Panc1 (cell line): ENCODE results near the gene FLYWCH1. TPM values are rescaled to one million over a fixed set of nuclear protein-coding genes. Genes with fewer than 3 reads are reported as not detected.

Source experiments
- ATAC-seq: fragments of 200-7000 bp; cut with Tn5 transposase; 2 replicates; pipeline ENCODE4 v1.9.1; 2020; ENCODE audit warnings: mild to moderate bottlenecking, moderate library complexity
- BruUV-seq: library from RNA; stranded (reverse); fragments of 400-500 nt; replicated peaks from 2 replicates; lab custom pipeline; 2021; lab: Mats Ljungman, UMichigan
- CTCF ChIA-PET: fragments of 300-600 bp; sonication (Branson Sonifier 250); formaldehyde crosslinking; loops from one replicate; lab custom pipeline; 2022; ENCODE audit warnings: antibody characterized with exemption; lab: Charles Lee
- POLR2A ChIA-PET: fragments of 300-600 bp; sonication (Branson Sonifier 250); formaldehyde crosslinking; loops from one replicate; lab custom pipeline; 2022; ENCODE audit warnings: antibody characterized with exemption; lab: Charles Lee
- DNase-seq: peaks from one replicate; pipeline ENCODE4 v3.0.0-alpha.2; 2010; ENCODE audit warnings: low read depth, low spot score
- H3K27ac ChIP-seq: 2 replicates; pipeline ENCODE4 v1.5.1; 2011; ENCODE audit warnings: mild to moderate bottlenecking, low read length, inconsistent platforms
- H3K27me3 ChIP-seq: fragments of 200-500 bp; sonication (Bioruptor generic); 2 replicates; pipeline ENCODE4 v1.6.0; 2014; ENCODE audit warnings: low read length, inconsistent platforms; ENCODE audit not compliant: control insufficient read depth, insufficient read depth
- H3K36me3 ChIP-seq: fragments of 200-500 bp; sonication (Bioruptor generic); 2 replicates; pipeline ENCODE4 v1.5.1; 2014; ENCODE audit warnings: inconsistent platforms, mild to moderate bottlenecking, low read length, moderate library complexity; ENCODE audit not compliant: control insufficient read depth, insufficient read depth
- H3K4me1 ChIP-seq: 2 replicates; pipeline ENCODE4 v1.5.1; 2011; ENCODE audit warnings: inconsistent platforms, mild to moderate bottlenecking, low read length, moderate library complexity; ENCODE audit not compliant: control insufficient read depth, insufficient read depth
- H3K4me3 ChIP-seq, 2 experiments: 2 replicates each; pipeline ENCODE4 v1.5.1; 2011 to 2012; ENCODE audit warnings: low read depth in 2 of 2, low read length in 2 of 2, mild to moderate bottlenecking in 2 of 2, inconsistent platforms in 1 of 2, moderate library complexity in 1 of 2
- H3K9me3 ChIP-seq: fragments of 200-500 bp; sonication (Bioruptor generic); 2 replicates; pipeline ENCODE4 v1.5.1; 2014; ENCODE audit warnings: low read depth, mild to moderate bottlenecking, inconsistent platforms, low read length, moderate library complexity; ENCODE audit not compliant: control insufficient read depth, insufficient read depth
- POLR2AphosphoS5 ChIP-seq: IDR thresholded peaks from 2 replicates; pipeline ENCODE4 v1.6.1; 2012; ENCODE audit warnings: mild to moderate bottlenecking, low read depth, low read length, moderate library complexity
- SIN3A ChIP-seq: IDR thresholded peaks from 2 replicates; pipeline ENCODE4 v1.6.1; 2012; ENCODE audit warnings: low read depth, mild to moderate bottlenecking, low read length, moderate library complexity, borderline replicate concordance; ENCODE audit not compliant: insufficient read depth
- TCF7L2 ChIP-seq: IDR thresholded peaks from 2 replicates; pipeline ENCODE4 v1.6.1; 2011; ENCODE audit warnings: mild to moderate bottlenecking, low read depth, low read length, inconsistent platforms
- in situ Hi-C: cut with HindIII; loops from 2 replicates; pipeline ENCODE4 v1.10.0; 2016; ENCODE audit warnings: low sequenced_read_pairs, low pct_unique_long_range_greater_than_20kb
- intact Hi-C: fragments of 100-400 bp; cut with micrococcal nuclease; formaldehyde crosslinking; loops from one replicate; pipeline ENCODE4 v1.10.0; 2022; ENCODE audit not compliant: unreplicated experiment
- total RNA-seq: library from RNA; stranded (reverse); gene quantifications from one replicate; pipeline ENCODE4 v1.2.1, GENCODE V29; 2021; ENCODE audit not compliant: unreplicated experiment
- TF ChIP-seq, protein P1 (sequence below): fragments of 450-650 bp; IDR thresholded peaks from 2 replicates; pipeline ENCODE4 v1.5.1; 2017; ENCODE audit warnings: mild to moderate bottlenecking
- TF ChIP-seq, protein P2 (sequence below), 2 experiments: IDR thresholded peaks; 2 replicates each; pipeline ENCODE4 v1.6.1; 2011 to 2012; ENCODE audit warnings: low read depth in 2 of 2, control low read depth in 1 of 2, low read length in 1 of 2, mild to moderate bottlenecking in 1 of 2, moderate library complexity in 1 of 2; ENCODE audit not compliant: insufficient read depth in 1 of 2

Gene FLYWCH1
- total RNA-seq, 1 experiment from 2014 or later: 67.9 TPM

DNA sequence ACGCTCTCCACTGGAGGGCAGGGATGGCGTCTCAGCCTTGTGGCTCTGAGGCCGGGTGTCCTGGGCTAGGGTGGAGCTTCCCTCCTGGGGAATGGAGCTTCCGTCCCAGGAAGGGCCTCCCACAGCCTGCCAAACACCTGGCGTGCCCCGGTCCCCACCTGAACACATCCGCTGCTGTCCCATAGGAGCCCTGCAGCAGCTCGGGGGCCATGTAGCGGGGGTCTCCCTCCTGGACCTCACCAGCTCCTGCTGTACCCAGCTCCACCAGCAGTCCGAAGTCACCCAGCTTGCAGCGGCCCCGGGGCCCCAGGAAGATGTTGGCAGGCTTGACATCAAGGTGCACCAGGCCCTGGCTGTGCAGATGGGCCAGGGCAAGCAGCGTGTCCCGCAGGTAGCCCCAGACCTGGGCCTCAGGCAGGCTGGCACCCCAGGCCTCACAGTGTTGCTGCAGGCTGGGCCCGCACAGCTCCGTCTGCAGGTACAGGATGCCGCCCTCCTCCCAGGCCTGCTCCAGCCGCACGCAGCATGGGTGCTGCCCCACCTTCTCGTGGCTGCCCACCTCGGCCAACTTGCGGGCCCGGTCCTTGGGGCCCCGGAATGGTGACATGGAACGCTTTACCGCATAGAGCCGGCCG lies 63.5 kb downstream of the FLYWCH1 start:
- TF ChIP-seq TCF7L2 (no peak), SIN3A (no peak), POLR2AphosphoS5 (no peak)
- TF ChIP-seq, protein P1, sequence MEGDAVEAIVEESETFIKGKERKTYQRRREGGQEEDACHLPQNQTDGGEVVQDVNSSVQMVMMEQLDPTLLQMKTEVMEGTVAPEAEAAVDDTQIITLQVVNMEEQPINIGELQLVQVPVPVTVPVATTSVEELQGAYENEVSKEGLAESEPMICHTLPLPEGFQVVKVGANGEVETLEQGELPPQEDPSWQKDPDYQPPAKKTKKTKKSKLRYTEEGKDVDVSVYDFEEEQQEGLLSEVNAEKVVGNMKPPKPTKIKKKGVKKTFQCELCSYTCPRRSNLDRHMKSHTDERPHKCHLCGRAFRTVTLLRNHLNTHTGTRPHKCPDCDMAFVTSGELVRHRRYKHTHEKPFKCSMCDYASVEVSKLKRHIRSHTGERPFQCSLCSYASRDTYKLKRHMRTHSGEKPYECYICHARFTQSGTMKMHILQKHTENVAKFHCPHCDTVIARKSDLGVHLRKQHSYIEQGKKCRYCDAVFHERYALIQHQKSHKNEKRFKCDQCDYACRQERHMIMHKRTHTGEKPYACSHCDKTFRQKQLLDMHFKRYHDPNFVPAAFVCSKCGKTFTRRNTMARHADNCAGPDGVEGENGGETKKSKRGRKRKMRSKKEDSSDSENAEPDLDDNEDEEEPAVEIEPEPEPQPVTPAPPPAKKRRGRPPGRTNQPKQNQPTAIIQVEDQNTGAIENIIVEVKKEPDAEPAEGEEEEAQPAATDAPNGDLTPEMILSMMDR: no peak
- TF ChIP-seq, protein P2, sequence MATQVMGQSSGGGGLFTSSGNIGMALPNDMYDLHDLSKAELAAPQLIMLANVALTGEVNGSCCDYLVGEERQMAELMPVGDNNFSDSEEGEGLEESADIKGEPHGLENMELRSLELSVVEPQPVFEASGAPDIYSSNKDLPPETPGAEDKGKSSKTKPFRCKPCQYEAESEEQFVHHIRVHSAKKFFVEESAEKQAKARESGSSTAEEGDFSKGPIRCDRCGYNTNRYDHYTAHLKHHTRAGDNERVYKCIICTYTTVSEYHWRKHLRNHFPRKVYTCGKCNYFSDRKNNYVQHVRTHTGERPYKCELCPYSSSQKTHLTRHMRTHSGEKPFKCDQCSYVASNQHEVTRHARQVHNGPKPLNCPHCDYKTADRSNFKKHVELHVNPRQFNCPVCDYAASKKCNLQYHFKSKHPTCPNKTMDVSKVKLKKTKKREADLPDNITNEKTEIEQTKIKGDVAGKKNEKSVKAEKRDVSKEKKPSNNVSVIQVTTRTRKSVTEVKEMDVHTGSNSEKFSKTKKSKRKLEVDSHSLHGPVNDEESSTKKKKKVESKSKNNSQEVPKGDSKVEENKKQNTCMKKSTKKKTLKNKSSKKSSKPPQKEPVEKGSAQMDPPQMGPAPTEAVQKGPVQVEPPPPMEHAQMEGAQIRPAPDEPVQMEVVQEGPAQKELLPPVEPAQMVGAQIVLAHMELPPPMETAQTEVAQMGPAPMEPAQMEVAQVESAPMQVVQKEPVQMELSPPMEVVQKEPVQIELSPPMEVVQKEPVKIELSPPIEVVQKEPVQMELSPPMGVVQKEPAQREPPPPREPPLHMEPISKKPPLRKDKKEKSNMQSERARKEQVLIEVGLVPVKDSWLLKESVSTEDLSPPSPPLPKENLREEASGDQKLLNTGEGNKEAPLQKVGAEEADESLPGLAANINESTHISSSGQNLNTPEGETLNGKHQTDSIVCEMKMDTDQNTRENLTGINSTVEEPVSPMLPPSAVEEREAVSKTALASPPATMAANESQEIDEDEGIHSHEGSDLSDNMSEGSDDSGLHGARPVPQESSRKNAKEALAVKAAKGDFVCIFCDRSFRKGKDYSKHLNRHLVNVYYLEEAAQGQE (IDR thresholded peaks at IDR 0.05; ENCODE audit: insufficient read depth in 1 of 2, low read depth in 2 of 2, low read length in 1 of 2): no peak
- no TSS peak for BruUV-seq
- ChIA-PET POLR2A (interaction anchor here (0.6 kb wide), 1 partner anchor 725 kb away, joined by 15 read pairs; no protein-coding TSS in a partner anchor), CTCF (interaction anchor here (0.6 kb wide), 1 partner anchor 301 kb away, joined by 3 read pairs; no protein-coding TSS in a partner anchor)
- Histone ChIP-seq H3K36me3 (peaks cover 2% of the 10 kb centered on the region; the same call in 1 of the 2 replicates), H3K4me3 (no peak overlapping the region), H3K4me1 (peaks cover 58% of the 10 kb centered on the region), H3K9me3 (no peaks in the 10 kb centered on the region), H3K27me3 (no peaks in the 10 kb centered on the region), H3K27ac (no peak overlapping the region)
- intact Hi-C loops (no loop called here), in situ Hi-C loops (no loop called here)
- no peak for DNase-seq
- no peak for ATAC-seq

DNA sequence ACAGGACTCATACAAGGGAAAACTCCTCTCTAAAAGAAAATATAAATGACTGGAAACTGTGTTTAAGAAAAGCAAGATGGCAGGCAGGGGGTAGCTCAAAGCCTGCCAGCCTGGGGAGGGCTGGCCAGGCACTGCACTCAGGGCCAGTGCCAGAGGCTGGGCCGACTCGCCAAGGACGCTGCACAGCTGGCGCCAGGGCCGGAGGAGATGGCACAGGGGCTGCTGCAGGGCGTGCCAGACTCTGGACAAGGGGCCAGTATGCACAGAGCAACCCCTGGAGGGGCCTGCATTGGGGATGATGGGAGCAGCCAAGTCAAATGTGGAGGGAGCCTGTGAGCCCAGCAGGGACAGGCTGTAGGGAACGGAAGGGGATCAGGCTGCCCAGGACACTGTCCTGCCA lies 64.5 kb downstream of the FLYWCH1 start:
- no peak overlapping the region for H3K4me3 ChIP-seq
- no peak overlapping the region for H3K27ac ChIP-seq
- in situ Hi-C loops: no loop called here
- ATAC-seq (no peak), DNase-seq (no peak)
- H3K36me3 ChIP-seq: peaks cover 2% of the 10 kb centered on the region; the same call in 1 of the 2 replicates
- intact Hi-C loops: no loop called here
- no TSS peak for BruUV-seq
- CTCF ChIA-PET: interaction anchor here (0.6 kb wide), 1 partner anchor 301 kb away, joined by 3 read pairs; no protein-coding TSS in a partner anchor
- H3K4me1 ChIP-seq: peaks cover 55% of the 10 kb centered on the region
- TF ChIP-seq SIN3A (no peak), TCF7L2 (no peak), POLR2AphosphoS5 (no peak)
- TF ChIP-seq, protein P1: no peak
- TF ChIP-seq, protein P2 (IDR thresholded peaks at IDR 0.05; ENCODE audit: insufficient read depth in 1 of 2, low read depth in 2 of 2, low read length in 1 of 2): no peak
- no peaks in the 10 kb centered on the region for H3K9me3 ChIP-seq
- POLR2A ChIA-PET: no interaction called here
- H3K27me3 ChIP-seq: no peaks in the 10 kb centered on the region
